Retina (tissue), 1 donor: ENCODE results near the gene TCEA2.
A peak's percentile ranks its signal among the peaks of the same experiment; 100 is the strongest.

Experiments
- DNase-seq: peaks from one replicate; pipeline ENCODE4 v3.0.0-alpha.2; 2016

Gene TCEA2

DNA sequence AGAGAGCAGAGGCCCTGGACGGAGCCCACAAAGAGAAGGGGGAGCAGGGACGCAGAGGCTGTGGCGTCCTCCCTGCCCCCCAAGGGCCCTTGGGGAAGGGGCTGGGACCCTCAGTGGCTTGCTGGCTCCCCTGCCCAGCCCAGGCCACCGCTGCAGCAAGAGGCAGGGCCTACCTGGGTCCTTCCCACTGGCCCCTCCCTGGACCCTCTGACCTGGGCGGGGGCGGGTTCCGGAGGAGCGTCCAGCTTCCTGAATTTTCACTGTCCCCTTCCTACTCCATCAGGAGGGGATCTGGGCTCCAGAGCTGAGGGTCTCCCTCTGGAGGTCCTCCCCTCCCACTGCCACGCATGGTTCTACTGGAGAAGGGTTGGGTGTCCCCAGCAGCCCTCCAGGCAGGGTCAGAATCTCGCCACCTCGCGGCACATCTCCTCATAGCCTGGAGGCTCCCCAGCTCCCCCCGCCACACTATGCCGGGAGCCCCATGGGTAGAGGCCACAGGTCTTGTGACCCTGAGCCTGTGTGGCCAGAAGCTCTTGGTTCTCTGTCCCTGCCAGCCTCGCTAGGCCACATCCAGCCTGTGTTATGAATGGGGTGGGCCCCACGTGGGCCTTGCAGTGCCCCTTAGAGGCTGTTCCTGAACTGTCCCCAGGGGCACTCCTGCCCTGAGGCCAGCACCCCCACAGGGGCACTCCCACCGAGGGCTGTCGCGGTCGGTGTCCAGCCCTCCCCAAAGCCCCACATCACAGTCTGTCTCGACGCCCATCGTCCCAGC lies 12.6 kb upstream of the TCEA2 start:
- DNase-seq = no peak

DNA sequence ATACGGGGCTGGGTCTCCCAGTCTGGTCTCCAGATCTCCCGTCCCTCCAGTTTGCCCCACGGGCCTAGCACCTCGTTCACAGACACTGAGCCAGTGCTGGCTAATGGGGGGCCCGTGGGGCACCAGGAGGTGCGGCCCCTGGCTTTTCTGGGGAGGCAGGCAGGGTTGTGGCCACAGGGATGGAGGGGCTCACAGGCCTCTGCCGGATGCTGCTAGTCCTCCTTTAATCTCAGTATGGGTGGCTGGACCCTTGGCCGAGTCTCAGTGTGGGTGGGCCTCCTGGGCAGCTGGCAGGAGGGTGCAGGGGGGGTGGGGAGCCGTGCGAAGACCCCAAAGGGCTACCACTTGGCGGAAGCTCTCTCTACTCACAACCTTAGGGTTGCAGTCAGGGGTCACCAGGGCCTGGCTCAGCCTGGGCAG lies 12.0 kb upstream of the TCEA2 start:
- no peak for DNase-seq

DNA sequence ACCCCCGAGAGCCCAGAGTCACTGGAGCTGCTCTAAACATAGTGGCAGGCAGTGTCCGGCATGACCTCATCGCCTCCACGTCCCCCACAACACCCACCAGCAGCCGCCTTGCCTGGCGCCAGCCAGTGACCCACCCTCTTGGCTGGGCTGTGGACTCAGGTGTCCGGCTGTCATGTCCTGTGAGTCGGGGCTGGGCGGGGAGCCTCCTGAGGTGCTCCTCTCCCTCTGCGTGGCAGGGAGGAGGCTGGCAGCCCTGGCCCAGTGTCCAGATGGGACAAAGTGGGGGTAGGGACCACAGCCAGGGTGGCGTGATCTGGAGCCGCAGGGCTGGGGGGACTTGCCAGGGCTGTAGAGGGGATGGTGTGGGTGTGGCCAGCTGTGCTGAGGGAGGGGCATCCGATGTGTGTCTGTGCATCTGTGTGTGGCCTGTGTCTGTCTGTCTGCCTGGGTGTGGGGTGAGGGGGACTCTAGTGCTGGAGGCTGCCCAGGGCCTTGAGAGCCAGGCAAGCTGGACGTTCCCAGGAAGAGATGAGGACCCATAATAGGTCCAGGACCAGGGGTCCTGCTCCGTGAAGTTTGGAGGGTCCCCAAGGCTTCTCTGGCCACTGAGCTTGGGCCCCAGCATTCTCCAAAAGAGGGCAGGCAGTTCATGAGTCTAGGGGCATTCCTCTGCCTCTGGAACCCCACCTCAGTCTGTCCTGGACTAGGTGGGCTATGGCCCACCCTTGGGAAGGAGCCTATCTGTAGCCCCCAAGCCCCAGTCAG lies 11.3 kb upstream of the TCEA2 start:
- no peak for DNase-seq

DNA sequence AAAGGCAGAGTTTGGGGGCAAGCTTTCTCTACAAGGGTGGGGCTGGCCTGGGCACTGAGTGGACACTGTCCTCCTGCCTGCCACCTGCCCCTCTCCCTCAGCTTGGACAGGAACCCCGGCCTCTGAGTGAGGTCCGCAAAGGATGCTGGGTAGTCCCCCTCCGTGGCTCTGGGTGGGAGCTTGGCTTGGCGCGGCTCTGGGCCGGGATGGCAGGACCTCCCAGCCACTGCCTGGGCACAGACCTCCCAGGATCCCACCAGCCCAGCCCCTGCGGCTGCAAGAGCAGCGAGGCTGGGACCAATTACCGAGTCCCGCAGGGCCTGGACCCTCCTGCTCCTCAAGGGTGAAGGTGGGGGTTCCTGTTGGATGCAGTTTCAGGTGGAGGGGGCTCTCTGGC lies 10.7 kb upstream of the TCEA2 start:
- DNase-seq = no peak

DNA sequence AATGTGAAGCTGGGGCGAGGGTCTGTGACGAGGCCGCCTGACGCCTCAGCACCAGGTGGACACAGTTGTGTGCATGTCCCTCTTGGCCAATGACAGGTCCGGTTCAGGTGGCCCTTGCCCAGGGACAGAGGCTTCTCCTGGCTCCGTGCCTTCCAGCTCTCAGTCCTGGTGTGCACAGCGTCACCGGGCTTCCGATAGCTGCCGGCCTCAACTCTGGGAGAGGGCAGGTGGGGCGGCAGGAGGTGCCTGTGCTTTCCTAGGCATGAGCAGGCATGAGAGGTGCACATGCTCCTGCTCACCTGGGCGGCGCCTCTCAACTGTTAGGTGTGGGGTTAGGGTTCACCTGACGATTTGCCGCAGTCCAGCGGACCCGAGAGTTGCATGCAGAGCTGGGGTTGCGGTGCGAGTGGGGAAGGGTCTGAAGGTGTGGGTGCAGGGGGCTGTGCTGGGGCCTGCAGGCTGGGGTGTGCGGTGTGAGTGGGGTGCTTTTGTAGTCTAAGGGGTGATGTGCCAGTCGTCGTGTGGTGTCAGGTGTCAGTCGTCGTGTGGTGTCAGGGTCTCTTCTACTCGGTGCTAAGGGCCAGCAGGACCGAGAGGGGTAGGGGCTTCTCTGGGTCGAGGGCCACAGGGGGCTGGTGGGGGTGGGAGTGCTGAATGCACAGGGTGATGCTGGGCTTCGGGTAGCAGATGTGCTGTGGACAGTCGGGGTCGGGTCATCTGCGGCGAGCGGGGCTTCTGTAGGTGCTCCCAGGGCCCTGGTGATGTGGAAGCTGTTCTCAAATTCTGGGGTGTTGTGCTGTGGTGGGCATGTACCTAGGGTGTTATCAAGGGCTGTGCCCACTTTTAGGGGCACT lies 9.8 kb upstream of the TCEA2 start:
- DNase-seq = no peak

DNA sequence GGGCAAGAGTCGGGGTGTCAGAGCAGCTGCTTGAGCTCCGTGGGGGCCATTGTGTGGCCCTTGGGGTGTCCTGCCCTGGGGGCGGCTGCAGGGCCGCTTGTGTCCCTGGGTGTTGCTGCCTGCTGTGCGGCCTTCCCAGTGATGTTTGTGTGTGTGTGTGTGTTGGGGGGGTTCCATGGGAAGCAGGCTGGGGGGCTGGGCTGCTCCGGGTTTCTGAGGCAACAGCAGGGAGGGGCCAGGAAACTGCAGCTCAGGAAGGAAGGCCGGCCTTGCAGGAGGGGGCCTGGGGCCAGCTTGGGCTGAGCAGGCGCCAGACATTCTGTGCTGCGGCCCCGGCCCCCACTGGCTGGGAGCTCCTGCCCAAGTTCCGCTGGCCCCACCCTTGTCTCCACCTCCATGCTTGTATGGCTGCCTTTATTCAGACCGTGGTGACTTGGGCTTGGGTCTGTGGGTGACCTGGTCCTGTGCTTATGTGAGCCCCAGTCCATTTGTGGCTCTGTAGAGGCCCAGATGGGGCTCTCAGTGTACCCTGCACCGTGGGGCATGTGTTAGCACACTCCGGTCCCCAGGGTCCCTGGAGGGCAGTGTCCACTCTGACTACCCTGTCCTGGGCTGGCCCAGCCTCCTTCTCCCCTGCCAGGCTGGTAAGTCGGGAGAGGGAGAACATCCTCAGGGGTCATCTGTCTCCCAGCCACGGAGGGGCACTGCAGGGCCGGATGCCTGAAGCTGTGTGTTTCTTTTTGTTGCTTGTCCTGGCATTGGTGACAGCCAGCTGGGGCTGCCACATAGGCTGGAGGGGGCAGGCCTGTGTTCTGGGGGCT lies 8.9 kb upstream of the TCEA2 start:
- DNase-seq = no peak

DNA sequence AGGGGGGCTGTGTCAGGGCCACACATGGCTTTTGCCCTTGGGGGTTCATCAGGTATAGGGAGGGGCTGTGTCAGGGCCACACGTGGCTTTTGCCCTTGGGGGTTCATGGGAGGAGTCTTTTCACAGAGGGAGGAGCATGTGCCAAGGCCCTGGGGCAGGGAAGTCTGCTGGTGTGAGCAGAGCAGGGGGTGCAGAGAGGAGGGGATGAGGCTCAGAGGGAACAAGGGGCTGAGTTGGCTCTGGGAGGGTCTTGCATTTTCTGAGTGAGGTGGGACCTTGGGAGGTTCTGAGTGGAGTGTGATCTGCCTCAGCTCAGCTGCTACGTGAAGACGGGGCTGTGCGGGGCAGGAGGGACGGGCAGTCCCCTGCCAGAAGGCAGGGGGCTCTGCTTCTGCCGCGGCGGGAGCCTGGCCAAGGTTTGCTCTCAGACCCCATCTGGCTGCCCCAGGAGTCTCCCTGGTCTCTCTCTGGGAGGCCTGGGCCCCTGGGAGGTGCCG lies 7.6 kb upstream of the TCEA2 start:
- DNase-seq = no peak

DNA sequence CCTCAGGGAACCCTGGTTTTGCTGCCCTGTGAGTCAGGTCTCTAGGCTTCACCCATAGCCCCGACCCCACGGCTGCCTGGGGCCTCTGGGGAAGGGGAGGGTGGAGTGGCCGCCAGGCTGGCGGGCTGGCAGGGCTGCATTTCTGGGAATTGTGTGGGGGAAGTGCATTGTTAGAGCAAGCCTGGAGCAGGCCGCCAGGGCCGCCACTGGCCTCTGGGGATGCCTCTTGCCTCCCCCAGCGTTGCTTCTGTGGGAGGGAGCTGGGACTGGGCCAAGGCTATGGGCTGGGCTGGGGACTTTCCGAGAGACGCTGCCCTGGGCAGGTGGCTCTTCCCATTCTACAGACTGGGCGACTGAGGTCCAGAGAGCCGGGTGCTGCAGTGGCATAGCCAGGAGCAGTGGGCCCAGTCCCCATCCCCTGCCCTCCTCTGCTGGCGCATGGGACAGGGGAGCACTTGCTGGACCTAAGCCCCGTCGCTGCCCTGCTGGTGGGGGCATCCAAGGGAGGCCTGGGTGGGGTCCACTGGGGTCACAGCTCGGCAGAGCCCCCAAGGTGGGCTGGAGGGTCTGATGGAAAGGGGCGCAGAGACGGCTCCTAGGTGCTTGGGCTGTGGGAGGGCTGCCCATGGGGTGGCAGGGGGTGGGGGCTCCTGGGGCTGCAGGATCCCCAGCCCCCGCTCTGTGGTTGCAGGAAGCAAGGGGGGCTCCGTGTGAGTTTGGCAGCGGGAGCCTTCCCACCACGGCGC lies 6.9 kb upstream of the TCEA2 start:
- no peak for DNase-seq

DNA sequence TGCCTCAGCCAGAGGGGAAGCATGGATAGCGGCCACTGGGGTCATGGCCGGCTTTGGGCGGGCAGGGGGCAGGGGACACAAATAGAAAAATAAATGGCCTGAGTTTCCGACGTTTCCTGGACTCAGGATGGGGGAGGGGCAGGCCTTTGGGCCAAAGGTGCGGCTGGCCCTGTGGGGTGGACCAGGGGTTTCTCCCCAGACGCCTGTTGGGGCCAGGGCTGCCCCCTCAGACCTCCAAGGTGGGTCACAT lies 6.4 kb upstream of the TCEA2 start:
- DNase-seq = no peak

DNA sequence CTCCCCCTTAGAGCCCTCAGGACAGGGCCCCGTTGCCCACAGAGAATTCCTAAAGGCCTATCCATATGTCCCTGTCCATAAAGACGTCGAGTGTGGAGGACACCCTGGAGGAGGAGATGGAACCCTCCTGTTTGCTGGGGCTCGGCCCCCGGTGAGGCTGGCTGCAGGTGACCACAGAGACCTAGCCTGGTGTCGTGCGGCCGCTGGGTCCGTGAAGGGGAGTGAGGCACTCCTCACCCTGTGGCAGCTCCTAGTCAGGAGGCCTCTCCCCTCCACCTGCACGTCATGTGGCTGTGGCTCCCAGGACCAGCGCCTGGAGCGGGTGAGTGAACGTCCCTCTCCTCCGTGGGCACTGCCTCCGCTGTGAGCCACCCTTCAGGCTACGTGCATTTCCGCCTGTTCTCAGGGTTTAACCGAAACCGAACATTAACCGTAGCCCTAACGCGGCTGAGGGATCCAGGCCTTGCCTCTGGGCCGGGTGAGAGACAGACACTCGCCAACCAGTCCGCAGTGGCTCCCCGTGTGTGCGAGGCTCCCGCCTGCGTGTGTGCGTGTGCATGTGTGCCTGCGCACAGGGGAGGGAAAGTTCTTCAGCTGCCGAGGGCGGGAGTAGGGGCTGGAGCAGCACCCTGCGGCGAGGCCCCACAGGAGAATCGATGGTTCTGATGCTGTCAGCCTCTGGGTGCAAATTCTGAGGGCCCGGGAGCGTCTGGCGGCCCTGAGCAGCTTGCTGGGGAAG lies 5.9 kb upstream of the TCEA2 start:
- DNase-seq = no peak

DNA sequence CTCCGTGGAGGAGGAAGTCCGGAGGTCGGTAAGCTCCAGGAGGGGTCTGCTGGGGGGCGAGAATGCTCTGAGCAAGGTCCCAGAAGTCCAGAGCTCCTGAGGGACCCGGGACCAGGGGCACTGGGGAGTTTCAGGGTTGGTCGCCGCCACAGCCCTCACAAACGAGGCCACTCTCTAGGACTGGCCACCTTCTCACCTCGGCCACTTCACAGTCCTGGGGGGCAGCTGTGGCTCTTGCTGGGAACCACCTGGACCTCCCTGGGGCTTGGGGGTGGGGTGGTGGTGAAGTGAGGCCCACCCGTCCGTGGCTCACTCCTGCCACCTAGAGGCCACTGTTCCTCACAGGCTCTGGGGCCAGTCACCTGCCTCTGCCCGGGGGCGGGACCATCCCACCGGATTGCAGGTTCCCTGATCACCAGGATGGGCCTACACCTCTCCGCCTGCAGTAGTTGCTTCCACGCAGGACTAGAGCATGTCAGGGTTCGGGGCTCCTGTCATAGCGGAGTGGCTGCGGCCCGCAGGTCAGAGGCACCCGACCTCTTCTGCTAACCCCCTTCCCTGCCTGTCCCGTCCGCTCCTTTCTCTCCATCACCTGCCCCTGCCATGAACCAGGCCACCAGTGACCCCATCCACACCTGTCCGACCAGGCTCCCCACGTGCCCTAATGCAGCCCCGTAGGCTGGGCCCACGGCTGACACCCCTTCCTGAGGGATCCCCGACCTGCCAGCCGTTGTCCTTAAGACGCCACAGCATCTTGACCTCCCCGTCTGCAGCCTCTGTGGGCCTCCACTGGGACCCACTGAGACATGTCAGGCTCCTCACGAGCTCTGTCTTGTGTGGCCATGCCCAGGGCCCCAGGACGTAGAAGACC lies 5.1 kb upstream of the TCEA2 start:
- DNase-seq = peak; percentile 76

DNA sequence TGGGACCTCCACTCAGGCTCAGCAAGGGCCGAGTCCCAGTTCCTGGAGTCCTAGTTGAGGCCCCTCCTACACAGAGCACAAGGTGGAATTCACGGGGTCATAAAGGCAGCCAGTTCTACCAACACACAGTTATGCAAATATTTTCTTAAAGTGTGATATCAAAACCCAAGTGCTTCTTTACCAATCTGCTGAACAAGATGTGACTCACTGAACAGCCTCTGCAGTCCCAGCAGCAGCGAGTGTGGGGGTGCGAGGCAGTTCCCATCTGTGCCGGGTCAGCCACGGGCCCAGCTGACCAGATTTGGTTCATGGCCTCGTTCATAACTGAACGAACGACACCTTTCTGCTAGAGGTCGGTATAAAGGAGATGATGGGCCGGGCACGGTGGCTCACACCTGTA lies 4.5 kb upstream of the TCEA2 start:
- DNase-seq = no peak

DNA sequence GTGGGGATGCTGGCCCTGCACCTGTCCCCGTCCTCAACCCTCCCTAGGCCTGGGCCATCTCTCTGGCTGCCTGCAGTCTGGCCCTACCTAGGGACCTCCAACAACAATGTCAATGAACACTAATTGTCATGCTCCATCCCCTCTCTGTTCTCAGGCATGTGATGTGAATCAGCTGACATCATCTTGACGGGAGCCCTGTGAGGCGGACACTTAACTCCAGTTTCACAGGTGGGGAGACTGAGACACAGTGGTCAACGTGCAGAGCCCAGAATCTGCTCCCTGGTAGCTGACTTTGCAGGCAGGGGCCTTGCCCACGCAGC lies 762 bp upstream of the TCEA2 start:
- no peak for DNase-seq

DNA sequence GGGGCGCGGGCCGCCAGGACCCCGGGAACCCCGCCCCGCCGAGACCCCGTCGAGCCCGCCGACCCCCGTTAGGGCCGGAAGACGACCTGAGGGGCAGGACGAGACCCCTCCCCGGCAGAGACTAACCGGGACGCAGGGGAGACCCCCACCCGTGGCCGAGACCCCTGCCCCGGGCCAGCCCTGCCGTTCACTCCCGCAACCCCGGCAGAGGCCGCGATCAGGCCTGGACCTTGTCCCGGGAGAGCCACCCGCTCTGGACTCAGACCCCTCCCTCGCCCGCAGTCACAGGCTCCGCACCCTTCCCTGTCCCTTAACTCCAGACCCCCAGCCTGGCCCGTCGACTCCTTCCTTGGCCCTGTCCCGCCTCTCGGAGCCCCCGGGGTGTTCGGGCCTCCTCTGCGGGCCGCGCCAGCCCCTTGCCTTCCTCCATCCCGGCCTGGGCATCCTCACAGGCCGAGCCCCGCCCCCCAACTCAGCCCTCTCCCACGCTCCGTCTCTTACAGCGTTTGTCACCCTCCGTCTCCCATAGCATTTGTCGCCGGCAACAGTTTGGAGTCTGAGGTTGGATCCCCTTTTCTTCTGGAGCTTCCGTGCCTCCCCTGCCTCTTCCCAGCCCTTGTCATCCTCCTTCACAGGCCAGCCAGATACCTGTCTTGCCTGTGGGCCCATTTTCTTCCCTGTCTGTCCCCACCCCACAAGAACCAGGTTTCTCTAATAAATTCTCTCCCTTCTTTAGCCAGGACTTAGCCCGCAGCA lies 569 bp downstream of the TCEA2 start:
- DNase-seq = peak; percentile 63

DNA sequence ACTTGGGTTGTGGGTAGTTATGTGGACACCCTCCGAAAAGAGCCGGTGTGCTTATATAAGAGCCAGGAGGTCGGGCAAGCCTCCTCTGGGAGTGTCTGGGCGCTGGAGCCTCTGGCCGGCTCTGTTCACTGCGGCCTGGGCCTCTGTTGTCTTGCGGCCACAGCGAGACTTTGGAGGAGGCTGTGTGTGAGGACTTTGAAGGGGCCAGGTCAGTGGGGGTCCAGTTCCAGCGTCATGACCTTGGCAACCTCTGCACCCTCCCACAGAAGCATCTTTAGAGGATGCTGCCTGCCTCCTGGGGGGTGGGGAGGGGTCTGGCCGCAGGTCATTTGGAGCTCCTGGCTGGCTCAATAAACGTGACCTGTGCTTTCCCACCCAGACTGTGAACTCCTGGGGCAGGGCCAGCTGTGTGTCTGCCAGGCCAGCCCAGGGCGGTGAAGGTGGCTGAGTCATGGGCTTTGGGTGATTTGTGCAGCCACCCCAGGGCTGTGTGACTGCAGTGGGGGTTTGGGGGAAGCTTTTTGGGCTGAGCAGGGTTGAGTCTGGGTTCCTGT lies 1.2 kb downstream of the TCEA2 start:
- no peak for DNase-seq

DNA sequence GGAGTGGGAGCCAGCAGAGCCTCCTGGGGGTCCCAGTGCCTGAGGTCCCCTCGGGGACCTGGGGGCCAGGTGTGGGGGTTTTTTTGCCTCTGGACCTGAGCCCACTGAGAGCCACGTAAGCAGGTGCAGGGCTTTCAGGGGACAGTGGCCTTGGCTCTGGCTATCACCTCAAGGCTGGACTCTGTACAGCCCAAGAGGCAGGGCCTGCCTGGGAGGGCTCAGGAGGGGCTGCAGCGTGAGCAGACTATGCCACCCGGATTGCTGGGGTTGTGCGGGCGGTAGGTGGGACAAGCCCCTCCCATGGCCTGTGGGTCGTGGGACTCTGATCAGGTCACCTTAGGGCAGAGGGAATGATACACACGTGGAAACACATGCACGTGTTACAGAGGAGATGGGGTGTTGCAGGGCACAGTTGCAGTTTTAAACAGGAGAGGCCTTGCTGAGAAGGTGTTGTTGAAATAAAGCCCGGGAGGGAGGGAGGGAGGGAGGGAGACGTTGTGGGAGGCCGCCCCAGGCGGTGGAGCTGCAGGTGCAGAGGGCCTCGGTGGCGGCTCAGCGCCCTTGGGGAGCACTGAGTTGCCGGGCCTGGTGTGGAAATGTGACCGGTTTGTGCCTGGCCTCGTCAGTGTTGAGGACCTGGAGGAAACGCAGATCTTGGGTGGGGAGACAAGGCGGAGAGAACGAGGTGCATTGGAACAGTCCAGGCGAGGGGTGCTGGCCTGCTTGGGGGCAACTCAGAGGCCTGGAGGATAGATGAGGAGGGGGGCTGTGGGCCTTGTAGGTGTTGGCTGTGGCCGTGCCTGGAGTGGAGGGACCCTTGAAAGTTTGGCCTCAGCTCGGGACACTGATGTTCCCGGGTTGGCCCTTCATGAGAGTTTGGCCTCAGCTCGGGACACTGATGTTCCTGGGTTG lies 2.3 kb downstream of the TCEA2 start:
- DNase-seq = no peak

DNA sequence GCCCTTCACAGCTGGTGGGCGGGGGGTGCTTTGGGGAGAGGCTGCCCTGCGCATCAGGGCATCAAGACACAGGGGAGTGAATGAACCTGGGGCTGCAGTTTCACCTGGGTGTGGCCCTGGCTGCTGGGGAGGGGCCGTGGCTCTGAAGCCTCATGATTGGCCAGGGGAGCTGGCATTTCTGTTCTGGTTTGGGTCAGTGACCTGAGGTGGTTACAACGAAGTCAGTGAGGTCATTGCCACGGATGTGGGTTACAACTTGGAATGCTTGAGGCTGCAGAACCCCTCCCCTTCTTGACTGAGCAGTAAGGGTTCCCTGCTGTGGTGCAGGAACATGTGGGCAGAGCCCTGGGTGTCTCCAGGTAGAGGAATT lies 3.0 kb downstream of the TCEA2 start:
- no peak for DNase-seq

DNA sequence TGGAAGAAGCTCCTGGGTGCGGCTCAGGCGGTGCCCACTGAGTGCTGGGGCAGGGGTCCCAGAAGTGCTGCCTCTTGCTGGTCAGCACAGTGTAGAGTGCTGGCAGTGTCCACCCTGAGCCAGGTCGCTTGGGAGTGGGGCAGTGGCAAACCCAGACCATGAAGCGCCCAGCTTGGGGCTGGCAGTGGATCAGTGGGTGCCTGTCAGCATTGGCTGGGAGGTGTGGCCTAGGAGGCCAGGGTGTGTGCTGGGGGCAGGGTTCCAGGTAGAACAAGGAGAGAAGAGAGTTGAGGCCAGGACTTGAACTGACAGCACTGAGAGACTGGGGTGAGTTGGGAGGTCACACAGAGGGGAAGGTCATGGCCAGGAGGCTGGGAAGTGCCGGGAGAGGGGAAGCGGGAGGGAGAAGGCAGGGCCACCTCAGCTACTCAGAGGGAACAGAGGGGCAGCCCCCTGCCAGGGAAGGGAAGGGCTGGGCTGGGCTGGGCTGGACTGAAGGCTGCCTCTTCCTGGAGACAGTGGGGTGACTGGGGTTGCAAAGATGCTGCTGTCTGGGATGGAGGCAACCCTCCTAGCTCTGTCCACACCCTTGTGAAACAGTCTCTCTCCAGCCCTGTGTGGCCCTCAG lies 4.1 kb downstream of the TCEA2 start:
- DNase-seq = no peak
